GM19240 (cell line): Measurements from ENCODE around the gene AJUBA.
"Not testable (repeated sequence)": the region's sequence is repeated elsewhere in the genome, so short reads cannot be mapped to it uniquely, and the experiment has no call there.

Experiments
- DNase-seq: peaks from one replicate; pipeline ENCODE4 v3.0.0; 2011; ENCODE audit warnings: low spot score; ENCODE audit not compliant: insufficient read length

The AJUBA gene

DNA sequence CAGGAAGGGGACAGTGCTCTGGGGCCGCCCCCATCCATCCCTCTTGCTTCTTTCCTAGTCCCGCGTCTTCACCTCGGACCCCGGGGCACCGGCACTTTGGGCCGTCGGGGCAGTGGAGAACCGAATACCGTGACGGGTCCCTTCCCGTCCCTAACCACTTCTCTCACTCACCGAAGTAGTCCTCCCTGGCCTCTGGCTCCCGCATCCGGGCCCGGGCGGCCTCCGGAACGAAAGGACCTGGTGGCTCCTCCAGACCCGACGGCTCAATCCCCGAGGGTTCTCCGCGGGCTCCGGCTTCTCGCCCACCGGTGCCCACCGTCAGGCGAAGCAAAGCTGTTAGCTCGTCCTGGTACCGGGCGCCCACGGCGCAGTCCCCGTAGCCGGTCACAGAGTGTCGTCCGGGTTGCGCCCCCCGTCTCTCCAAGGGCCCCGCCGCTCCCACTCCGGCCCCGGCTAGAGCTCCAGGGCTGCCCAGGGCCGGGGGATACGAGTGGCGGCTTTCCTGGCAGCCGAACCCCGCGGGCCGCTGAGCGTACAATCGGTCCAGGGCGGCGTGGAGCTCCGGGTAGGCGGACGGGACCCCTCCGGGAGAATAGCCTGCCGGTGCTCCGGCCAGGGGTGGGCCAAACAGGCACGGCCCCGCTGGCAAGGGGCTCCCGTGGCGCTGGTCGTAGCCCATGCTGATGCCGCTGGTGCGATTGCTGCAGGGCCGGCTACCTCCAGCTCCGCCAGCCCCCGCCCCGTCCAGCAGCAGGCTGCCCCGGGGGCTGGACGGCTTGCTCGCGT is 1.1 kb downstream of the AJUBA start:
- no peak for DNase-seq

DNA sequence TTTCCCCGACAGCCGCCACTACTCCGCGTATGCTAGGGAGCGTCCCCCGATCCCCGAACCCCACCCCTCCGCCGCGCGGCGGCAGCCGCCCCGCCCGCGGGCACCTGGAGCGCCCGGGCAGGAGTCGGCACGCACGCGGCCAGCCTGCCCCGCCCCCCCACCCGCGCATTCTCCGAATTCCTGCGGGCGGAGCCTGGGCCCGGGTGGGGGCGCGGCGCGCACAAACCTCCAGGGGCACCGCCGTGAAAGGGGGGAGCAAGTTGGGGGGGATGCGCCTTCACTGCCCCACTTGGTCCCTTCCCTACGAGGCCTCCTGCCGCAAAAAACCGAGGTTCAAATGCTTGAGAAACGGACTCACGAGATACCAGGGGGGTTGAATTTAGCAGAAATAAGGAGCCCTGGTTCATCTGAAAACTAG is 1.7 kb downstream of the AJUBA start:
- DNase-seq, result no peak

DNA sequence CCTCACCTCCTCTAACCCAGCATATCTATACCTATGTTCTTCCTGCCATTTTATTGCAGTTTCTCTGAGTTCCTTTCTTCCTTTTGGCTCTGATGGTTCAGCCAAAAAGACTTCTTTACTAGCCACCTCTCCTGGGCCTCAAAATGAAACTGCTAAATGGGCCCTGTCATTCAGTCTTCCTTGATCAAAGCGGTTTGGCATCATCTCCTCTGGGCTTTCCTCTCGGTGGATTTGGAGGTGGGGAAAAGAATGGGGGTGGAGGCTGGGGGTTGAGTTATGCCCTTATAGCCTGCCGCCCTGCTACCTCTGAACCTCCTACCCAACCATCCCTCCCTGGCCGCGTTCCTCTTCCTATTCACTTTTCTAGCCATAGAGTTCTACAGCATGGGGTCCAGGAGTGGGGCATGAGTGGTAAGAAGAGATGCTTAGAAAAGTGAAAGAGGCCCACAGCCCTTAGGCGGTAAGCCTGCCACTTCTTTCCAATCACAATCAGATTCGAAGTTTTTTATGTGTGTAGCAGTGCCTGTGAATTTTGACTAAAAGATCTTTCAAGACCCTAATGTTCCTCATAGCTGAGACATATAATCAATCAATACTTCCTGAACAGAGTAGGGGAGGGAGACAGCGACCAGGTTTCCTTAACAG is 2.5 kb downstream of the AJUBA start:
- no peak for DNase-seq

DNA sequence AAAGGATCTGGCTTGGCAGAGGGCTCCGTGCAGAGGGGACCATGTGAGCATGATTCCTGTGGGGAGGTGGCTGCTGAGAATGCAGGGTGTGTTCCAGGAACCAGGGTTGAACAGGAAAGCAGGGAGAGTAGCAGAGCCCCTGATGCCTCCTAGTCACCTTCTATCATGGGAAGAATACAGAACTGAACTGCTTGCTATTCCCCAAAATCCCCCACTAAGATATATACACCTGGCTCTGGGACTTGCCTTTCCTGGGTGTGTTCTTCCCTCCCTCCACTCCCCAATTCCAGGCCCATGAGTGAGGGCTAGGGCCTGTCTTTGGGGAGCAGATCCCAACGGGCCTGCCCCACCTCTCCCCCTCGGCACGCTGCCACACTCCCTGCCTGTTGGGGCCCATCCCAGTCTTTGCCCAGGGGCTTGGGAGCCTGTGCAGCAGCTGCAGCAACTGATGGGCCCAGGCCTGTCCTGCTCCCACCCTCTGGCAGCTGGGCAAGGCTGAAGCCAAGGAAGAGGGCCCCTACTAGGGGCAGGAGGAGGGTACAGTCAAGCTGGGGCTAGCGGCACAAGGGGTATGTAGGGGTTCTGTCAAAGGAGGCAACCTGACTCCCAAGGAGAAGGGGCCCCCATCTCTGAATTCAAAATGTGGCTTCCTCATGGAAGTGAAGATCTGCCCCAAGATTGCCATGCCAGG is 3.2 kb downstream of the AJUBA start:
- no peak for DNase-seq

DNA sequence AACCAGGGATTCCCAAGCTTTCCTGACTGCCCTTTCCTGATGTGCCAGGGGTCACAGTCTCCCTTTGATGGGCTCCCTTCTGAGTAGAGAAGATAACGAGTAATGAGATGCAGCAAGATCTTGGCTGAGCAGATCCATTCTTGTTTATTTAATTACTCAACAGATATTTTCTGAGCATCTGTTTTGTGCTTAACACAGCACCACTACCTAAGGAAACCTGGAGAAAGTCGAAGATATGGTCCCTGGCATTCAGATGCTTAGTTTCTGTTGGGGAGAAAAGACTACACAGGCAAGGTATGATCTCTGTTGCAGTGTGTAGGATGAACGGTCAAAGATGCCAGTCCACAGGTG is 3.9 kb downstream of the AJUBA start:
- DNase-seq, result no peak

DNA sequence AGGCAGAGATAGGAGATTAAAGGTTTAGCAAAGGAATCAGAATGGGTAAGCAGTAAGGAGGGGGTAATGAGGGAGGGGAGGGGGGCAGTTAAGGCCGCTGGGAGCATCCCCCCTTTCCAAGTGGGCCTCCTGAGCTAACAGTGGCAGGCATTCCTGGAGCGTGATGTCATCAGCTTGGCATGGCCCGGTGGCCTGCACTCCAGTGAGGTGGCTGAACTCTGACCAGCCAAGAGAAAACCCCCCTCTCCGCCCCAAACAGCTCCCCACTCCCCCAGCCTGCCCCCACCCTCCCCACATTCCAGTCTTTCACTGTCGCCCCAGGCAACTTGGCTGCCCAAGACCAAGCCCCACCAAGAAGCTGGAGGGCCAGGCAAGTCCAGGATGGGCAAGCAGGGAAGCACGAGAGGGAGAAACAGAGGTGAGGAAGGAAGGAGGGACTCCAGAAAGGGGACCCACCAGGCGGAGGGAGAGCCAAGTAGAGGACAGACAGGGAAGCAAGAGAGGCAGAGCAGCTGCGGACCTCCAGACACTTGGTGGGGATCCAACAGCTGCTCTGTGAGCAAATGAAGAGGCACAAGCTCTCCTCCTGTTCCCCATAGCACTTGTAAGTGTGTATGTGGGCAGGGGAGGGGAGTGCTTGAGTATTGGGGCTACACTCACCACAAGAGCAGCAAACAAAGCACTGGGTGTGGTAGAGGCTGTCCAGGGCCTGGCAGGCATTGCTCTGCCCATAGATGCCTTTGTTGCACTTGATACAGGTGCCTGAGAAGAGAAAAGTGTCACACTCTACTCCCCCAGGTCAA is 4.5 kb downstream of the AJUBA start:
- DNase-seq, result no peak

DNA sequence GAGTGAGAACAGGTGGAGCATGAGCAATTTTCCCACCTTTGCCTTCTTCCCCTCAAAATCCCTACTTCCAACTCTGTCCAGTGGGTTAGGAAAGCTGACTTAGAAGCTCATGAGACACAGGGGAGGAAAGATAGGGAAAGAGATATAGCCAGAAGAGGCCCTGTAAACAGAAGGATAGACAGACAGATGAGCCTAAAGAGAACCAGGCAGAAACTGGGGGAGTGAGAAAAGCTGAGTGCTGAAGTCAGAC is 5.0 kb downstream of the AJUBA start:
- no peak for DNase-seq

DNA sequence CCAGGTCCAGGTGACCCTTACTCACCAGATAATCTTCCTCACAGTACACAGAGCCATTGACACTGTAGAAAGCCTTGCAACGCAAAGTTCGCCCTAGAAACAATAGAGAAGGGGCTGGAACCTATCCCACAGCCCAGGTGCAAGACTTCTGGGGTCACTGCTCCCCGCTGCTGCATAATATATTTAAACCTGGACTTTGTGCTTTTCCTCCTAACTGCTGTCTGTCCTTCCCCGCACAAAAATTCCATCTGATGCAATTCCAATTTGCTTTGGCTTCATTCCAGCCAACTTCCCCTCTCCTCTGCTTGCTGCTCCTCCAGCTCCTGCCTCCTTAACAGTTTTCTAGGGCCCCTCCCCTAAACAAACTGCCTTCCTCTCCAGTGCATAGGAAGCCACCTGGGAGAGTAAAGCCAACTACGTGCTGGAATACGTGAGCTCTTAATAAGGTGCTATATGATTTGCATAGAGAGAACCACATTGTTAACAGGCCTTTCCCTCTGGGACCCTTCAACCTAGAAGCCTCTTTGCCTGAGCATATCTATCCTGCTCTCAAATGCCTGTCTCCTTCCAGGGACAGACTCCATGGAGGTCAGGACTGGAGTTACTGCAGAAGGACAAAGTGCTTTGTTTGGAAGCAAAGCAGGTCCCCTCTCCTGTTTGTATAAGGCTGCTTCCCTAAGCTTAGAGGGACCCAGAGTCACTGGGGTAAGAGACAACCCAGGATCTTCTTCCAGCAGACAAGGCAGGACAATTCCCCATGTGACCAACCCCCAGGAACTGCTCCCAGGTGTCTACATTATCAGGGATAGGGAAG is 5.5 kb downstream of the AJUBA start:
- DNase-seq, result no peak

DNA sequence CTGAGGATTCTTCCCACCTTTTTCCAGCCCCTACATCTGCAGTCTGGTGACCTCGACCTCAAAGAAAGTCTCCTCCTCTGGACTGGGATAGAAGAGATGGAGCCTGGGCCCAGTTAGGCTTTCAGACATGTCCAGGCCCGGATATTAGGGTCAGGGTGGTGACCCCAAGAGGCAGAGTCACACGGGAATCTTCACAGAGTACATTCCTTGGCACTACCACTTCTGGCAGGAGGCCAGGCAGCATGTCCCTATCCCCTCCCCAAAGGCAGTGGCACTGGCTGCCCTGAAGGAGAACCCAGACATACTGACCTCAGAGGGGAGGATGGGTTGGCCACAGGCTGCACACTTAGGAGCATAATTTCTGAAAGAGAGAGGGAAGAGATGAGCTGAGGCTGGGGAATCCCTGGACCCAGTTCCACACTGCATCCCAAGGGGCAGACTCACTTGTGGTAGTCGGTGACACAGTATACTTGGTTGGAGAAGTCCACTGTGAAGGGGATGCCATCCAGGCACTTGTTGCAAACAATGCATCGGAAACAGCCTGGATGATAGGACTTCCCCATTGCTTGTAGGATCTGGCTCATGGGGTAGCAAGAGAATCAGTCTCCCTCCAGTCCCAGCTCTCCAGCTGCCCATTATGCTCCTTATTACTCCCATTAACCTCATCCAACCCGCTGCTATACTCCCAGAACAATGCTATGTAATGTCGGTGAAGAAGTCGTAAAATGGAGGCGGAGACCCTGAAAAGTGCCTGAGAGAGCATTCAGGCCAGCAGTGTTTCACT is 7.6 kb downstream of the AJUBA start:
- no peak for DNase-seq

DNA sequence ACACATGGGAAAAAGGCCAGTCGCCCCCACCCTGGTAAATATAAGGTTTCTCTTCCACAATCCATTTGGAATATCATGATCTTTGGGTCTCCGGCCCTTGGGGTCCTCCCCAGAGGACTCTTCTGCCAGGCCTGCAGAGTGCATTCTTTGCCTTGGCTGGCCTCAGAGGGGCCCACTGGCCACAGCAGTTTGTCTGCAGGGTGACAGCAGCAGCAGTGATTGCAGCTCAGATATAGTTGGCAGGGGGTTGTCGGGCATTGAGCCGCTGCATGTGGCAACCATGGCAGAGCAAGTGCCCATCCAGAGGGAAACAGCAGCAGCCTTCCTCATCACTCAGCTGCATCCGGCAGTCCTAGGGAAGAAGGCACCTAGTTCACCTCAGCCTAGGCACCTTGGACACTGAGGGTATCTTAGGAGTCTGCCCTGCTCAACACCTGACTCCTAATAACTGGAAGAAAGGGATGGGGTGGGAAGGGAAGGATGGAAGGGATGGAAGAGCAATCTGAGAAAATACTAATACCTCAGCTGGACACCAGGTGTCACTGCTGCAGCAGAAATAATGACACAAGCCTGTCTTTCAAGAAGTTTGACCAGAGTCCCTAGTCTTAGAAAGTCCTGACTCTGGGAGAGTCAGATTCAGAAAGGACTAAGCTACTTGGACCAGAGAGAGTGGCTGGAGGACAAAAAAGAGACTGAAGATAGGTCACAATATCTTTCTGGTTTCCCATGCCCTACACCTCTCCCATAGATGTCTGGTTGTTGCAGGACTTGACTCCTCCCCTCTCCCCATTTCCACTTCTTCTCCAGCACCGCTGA is 8.9 kb downstream of the AJUBA start:
- no peak for DNase-seq

DNA sequence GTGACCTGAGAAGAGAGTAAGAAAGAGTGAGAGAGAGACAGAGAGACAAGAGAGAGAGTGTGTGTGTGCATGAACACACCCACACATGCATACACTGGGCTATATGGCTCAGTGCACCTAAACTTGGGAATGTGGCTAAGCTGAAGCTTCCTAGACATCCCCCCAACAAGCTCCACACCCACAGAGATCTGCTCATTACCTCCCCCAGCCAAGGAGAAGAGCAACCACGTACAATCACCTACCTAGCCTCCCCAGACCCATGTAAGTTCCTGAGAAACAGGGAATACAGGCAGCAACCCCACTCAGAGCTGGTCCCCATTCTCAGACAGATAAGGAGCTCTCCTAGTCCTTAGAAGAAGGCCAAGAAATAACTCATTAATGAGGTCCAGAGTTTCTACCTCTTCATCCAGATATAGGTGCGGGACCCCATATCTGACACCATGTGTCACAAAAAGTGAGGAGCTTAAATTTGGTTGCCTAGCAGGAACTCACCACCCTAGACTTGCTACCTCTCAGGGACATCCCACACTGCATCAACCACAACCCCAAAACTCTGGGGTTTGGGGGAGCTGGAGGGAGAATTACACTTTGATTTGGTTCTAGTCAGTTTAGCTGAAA is 9.9 kb downstream of the AJUBA start:
- no peak for DNase-seq

DNA sequence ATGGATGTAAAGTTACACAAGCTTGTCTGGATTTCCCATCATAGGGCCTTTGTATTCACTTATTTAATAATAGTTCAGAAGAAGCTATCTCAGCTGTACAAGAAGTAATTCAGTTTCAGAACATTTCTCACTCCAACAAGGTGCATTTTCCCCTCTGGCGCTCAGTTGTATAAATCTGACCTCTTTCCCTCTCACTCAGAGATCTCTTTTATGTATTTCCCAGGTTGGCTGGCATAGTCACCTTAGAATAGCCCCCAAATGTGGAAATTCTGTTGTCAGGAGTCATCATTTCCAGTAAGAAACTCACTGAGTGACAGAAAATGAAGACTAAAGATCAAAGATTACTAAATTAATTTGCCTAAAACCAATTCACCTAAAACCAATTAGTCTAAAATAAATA is 11.2 kb downstream of the AJUBA start:
- DNase-seq, result no peak

DNA sequence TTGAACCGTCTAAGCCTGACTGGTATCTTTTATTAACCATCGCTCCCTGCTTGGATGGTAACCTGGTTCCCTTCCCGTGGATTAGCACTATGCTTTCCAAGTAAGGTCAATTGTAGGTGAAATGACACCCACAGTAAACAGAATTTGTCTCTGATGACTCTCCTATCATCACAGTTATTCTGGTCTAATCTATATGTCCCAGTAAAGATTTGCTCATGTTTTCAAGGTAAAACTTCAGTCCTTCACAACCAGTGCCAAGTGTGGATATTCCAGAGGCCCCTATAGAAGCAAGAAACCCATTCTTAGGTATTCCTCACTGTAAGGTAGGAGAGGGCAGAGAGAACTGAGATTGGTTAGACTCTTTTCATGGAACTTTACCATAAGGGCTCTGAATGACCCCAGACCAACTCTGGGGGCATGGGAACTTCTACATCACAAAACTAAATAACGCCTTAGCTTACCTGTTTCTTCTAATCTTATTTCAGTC is 15.5 kb downstream of the AJUBA start:
- no peak for DNase-seq

DNA sequence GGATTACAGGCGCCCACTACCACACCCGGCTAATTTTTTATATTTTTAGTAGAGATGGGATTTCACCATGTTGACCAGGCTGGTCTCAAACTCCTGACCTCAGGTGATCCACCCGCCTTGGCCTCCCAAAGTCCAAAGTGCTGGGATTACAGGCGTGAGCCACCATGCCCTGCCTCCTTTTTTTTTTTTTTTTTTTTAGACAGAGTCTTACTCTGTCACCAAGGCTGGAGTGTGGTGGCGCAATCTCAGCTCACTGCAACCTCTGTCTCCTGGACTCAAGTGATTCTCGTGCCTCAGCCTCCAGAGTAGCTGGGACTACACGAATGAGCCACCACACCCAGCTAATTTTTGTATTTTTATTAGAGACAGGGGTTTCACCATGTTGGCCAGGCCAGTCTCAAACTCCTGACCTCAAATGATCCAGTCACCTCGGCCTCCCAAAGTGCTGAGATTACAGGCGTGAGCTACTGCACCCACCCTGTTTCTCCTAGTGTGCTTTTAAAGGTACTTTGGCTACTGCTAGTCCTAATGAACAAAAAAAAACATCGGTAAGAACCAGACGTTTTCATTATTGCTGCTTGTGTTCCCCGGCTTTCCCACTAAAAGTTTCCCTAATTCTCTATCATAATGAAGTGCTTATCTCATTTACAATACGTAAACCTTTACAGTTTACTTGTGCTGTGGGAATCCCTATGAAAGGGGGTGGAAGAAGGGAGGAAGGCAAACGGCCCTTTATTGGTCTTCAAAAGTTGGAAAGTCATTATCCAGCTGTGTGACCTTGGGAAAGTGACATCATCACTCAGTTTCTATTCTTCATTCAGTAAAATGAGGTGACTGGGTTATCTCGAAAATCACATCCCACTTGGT is 16.2 kb downstream of the AJUBA start:
- not testable (repeated sequence) for DNase-seq

DNA sequence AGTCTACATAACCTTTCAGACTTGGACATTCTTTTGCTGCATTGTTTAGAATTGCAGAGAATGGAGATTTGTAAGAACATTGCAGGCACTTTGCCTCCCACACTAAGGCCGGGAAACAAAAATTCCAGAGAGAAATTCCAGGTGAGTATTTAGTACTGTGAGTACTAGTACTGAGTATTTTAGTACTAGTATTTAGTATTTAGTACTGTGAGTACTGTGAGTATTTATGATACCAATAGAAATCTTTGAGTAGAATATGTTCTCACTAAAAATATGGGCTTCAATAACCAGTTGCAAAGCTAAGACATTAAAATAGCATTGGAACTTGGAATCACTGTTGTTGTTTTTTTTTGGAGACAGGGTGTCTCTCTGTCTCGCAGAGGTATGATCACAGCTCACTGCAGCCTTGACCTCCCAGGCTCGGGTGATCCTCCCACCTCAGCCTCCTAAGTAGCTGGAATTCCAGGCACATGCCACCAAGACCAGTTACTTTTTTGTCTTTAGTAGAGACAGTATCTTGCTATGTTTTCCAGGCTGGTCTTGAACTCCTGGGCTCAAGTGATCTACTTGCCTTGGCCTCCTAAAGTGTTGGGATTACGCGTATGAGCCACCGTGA is 20.2 kb downstream of the AJUBA start:
- no peak for DNase-seq

DNA sequence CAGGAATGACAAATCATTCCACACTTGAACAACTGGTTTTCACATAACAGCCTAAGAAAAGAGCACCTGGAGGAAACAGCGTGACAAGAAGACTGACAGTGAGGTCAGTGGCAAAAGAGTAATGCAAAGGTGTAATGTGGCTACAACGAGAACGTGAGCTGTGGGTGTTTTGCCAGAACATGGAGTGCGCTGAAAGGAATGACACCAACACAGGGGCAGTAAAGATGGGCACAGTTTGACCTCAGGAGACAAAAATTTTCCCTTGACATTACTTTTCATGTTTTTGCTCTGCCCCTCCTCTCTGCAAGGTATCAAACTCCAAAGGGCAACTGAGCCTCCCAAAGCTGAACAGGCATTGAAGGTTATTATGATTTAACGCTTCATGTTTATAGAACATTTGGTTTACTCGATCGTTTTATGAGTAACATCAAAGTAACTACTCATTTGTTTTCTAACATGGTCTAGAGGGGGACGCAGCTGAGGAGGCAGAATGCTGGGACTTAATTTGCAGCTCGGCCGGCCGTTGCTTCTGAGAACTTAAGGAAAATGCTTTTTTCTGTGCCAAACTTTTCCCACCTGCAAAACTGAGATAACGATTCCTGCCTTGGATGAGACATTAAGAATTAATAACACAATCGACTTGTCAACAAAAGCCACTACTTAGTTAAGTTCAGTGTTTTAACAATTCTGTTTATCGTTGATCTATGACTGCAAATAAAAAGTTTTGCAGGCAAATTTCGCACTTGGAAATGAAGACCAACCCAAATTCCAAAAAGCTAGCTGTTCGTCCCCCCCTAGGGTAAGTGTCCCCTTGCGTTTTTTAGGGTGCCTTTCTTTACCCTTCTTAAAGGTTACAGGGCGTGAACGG is 26.4 kb downstream of the AJUBA start:
- no peak for DNase-seq

DNA sequence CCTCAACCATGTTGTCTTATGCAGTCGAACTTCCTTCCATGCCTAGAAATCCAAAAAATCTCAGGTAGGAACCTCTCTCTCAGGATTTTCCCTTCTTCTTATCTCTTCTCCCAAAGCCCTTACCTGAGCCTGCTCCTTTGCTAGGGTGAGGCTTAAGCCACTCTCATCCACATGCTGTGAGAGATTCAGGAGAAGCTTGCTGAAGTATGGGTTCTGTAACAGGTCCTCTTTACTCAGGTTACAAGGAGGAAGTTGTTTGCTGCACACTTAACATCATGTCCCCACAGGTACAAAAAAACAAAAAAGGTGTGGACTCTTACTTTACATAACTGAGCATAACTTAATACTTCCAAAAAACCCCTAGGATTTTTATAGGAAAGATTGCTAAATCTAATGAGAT is 29.9 kb downstream of the AJUBA start:
- DNase-seq, result no peak
